ENCODE data around the gene BLNK. TPM values are rescaled to one million over a fixed set of nuclear protein-coding genes. Genes with fewer than 3 reads are reported as not detected.

Gene BLNK
- total and polyA plus RNA-seq, 2 experiments from 2014 or later: not detected

DNA sequence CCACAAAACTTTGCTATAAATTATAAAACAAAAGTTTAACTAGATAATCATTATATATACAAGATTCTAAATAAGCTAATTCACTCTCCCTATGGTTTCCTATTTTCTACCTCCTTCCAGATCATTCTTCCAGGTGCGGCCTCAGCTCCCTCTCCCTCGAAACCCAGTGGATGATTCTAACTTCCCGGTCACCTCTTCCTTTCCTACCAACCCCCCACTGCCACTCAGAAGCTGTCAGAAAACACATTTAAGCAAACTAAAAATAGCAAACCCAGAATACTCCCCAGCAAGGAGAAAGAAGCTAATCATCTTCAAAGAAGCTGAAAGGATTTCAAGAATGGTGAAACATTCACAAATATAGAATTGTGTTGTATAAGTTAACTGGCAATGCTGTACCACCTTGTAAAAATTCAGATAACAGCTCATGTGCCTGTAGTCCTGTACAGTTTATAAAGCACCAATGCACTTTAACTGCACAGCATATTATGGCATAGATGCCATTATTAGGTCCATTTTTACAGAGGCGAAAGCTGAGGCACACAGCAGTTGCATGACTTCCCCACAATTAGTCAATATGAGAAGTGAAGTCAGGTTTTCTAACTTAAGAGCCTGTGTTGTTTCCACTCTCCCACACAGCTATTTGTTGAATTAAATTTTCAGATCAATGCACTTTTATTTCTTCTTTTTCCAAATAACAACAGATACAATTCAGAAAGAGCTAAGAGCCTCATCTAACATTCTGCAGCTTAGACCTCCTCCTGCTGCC lies 19.2 kb upstream of the BLNK start:
- Histone ChIP-seq H3F3A (ENCODE audit: insufficient read depth) (no peaks in the 10 kb centered on the region), H3K9me3 (ENCODE audit: low read depth) (no peaks in the 10 kb centered on the region), H3K27ac (no peak overlapping the region), H3K27me3 (replicated peaks; ENCODE audit: insufficient read depth) (no peaks in the 10 kb centered on the region; the same call in 1 of the 2 replicates), H3K9me2 (ENCODE audit: insufficient read depth) (no peaks in the 10 kb centered on the region), H3K79me2 (ENCODE audit: insufficient read depth) (no peaks in the 10 kb centered on the region), H3K4me3 (no peak overlapping the region), H3K4me2 (ENCODE audit: unreplicated experiment) (no peak overlapping the region), H3K9ac (no peak overlapping the region), H3K36me3 (ENCODE audit: low read depth) (no peaks in the 10 kb centered on the region), H2AFZ (no peak overlapping the region), H4K20me1 (ENCODE audit: insufficient read depth) (no peaks in the 10 kb centered on the region), H3K4me1 (ENCODE audit: insufficient read depth) (no peaks in the 10 kb centered on the region)
- in situ Hi-C loops (cut with MboI): loop anchor here (25.0 kb wide), 1 partner anchor 278 kb away; no protein-coding TSS in a partner anchor
- TF ChIP-seq EZH2 (IDR thresholded peaks at IDR 0.05; ENCODE audit: insufficient read depth, poor library complexity, severe bottlenecking): no peak
- no peak for TF ChIP-seq EZH2phosphoT487 (IDR thresholded peaks at IDR 0.05; ENCODE audit: insufficient read depth, low read depth)
- DNase-seq: no peak
- WGBS, 2 experiments (ENCODE audit: low coverage in 1 of 2, low lambda C conversion rate in 2 of 2, missing lambda C conversion rate in 2 of 2): 58 to 64% methylated on average over 4 of the region's 4 CpGs

DNA sequence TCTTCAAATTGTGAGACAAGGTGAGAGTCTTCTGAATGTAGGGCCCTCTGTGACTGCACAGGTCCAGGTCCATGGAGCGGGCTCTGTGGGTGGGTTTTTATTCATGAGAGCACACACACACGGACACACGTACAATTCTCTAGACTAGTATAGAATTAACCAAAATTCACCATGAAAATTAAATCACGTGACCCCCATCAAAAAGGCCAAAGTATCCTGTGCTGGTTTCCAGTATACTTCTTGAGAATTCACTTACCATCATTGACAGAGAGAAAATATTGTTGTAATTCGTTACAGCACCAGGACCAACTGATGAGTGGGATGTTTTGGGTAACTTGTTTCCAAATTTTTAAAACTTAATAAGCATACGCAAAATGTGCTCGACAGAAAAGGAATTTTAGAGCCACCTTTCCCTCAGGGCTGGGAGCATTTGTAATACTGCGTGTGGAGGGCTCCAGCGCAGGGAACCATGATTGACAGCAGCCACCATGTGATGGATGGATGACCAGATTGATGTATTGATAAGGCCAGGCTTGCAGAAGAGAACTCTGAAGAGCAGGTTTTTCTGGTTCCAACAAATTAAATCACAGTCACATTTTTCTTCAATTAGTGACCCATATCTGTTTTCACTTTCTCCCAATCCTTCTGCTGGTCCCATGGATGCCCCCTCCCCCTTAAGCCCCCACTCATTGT lies 18.0 kb upstream of the BLNK start:
- Histone ChIP-seq H3K79me2 (ENCODE audit: insufficient read depth) (no peaks in the 10 kb centered on the region), H3K27ac (no peak overlapping the region), H3K4me1 (ENCODE audit: insufficient read depth) (no peaks in the 10 kb centered on the region), H3K4me3 (no peak overlapping the region), H3K9me2 (ENCODE audit: insufficient read depth) (no peaks in the 10 kb centered on the region), H3K36me3 (ENCODE audit: low read depth) (no peaks in the 10 kb centered on the region), H2AFZ (no peak overlapping the region), H3K4me2 (ENCODE audit: unreplicated experiment) (no peak overlapping the region), H3F3A (ENCODE audit: insufficient read depth) (no peaks in the 10 kb centered on the region), H4K20me1 (ENCODE audit: insufficient read depth) (no peaks in the 10 kb centered on the region), H3K9ac (no peak overlapping the region), H3K9me3 (ENCODE audit: low read depth) (no peaks in the 10 kb centered on the region), H3K27me3 (replicated peaks; ENCODE audit: insufficient read depth) (no peaks in the 10 kb centered on the region; the same call in 1 of the 2 replicates)
- WGBS, 2 experiments (ENCODE audit: low coverage in 1 of 2, low lambda C conversion rate in 2 of 2, missing lambda C conversion rate in 2 of 2): 60 to 61% methylated on average over 9 of the region's 9 CpGs
- no peak for TF ChIP-seq EZH2phosphoT487 (IDR thresholded peaks at IDR 0.05; ENCODE audit: insufficient read depth, low read depth)
- DNase-seq: no peak
- in situ Hi-C loops (cut with MboI): loop anchor here (25.0 kb wide), 1 partner anchor 277 kb away; no protein-coding TSS in a partner anchor

DNA sequence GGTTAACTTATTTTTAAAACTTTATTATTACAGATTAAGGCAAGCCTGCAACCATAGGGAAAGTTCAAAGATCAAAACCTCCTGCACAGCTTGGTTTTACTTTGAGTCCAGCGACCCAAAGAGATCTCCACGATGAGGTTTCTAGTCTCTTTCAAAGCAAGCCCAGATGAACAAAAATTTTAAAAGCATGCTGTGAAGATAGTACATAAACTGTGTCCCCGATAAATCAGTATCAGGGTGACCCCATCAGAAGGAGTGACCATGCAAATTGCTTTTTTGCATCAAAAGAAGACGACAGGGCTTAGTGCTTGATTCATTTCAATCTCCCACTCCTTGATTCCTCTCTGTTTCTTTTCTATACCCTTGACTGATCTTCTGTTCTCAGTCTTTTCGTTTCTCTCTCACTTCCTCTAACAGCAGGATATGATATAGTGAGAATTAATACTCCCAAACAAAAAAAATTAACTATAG lies 16.8 kb upstream of the BLNK start:
- H2AFZ ChIP-seq: no peak overlapping the region
- H3F3A ChIP-seq (ENCODE audit: insufficient read depth): no peaks in the 10 kb centered on the region
- no peak for DNase-seq
- 22 to 30% methylated on average over 5 of the region's 5 CpGs for WGBS, 2 experiments (ENCODE audit: low coverage in 1 of 2, low lambda C conversion rate in 2 of 2, missing lambda C conversion rate in 2 of 2)
- H3K27me3 ChIP-seq (replicated peaks; ENCODE audit: insufficient read depth): no peaks in the 10 kb centered on the region; the same call in 1 of the 2 replicates
- no peak overlapping the region for H3K9ac ChIP-seq
- H3K9me2 ChIP-seq (ENCODE audit: insufficient read depth): no peaks in the 10 kb centered on the region
- no peak overlapping the region for H3K4me3 ChIP-seq
- in situ Hi-C loops (cut with MboI): loop anchor here (25.0 kb wide), 1 partner anchor 276 kb away; no protein-coding TSS in a partner anchor
- no peaks in the 10 kb centered on the region for H3K79me2 ChIP-seq (ENCODE audit: insufficient read depth)
- no peaks in the 10 kb centered on the region for H3K36me3 ChIP-seq (ENCODE audit: low read depth)
- no peak overlapping the region for H3K4me2 ChIP-seq (ENCODE audit: unreplicated experiment)
- no peaks in the 10 kb centered on the region for H3K9me3 ChIP-seq (ENCODE audit: low read depth)
- TF ChIP-seq EZH2phosphoT487 (IDR thresholded peaks at IDR 0.05; ENCODE audit: insufficient read depth, low read depth) (no peak), EZH2 (IDR thresholded peaks at IDR 0.05; ENCODE audit: insufficient read depth, poor library complexity, severe bottlenecking) (no peak)
- H3K4me1 ChIP-seq (ENCODE audit: insufficient read depth): no peaks in the 10 kb centered on the region
- H3K27ac ChIP-seq: no peak overlapping the region
- H4K20me1 ChIP-seq (ENCODE audit: insufficient read depth): no peaks in the 10 kb centered on the region

DNA sequence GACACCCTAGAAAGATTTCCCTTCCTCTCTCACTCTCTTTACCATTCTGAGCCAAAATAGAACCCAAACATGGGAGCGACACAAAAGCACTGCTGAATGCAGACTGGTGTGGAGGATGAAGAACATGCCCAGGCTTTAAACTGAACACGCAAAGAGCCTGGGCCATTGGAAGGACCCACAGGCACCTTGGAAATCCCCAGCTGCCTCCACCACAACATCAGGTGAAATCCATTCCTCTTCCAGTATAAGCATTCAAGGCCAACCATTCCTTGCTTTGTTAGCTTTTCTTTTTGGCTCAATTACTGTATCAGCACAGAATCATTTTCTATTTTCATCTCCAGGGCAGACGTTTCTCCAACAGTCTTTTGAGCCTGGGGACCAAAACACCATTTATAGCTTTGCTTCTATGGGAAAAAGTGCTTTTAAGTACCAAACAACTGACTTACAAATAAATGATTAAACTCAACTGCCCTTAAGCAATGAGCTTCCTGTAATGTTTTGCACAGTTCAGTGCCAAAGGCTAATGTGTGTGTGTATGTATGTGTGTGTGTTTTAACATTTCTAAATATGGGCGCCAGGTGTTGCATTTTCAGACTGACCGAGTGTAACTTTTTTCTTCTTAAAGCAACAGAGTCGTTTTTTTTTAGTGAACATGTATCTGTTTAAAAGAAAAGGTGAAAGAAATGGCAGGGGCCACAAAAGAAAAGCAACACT lies 16.2 kb upstream of the BLNK start:
- no peaks in the 10 kb centered on the region; the same call in 1 of the 2 replicates for H3K27me3 ChIP-seq (replicated peaks; ENCODE audit: insufficient read depth)
- no peaks in the 10 kb centered on the region for H3F3A ChIP-seq (ENCODE audit: insufficient read depth)
- no peak overlapping the region for H3K27ac ChIP-seq
- no peak overlapping the region for H3K9ac ChIP-seq
- no peaks in the 10 kb centered on the region for H3K9me2 ChIP-seq (ENCODE audit: insufficient read depth)
- H3K4me3 ChIP-seq: no peak overlapping the region
- DNase-seq: no peak
- no peaks in the 10 kb centered on the region for H3K79me2 ChIP-seq (ENCODE audit: insufficient read depth)
- no peaks in the 10 kb centered on the region for H3K4me1 ChIP-seq (ENCODE audit: insufficient read depth)
- in situ Hi-C loops (cut with MboI): loop anchor here (25.0 kb wide), 1 partner anchor 275 kb away; no protein-coding TSS in a partner anchor
- H3K4me2 ChIP-seq (ENCODE audit: unreplicated experiment): no peak overlapping the region
- no peak for TF ChIP-seq EZH2phosphoT487 (IDR thresholded peaks at IDR 0.05; ENCODE audit: insufficient read depth, low read depth)
- no peaks in the 10 kb centered on the region for H3K36me3 ChIP-seq (ENCODE audit: low read depth)
- H2AFZ ChIP-seq: no peak overlapping the region
- H3K9me3 ChIP-seq (ENCODE audit: low read depth): no peaks in the 10 kb centered on the region
- H4K20me1 ChIP-seq (ENCODE audit: insufficient read depth): no peaks in the 10 kb centered on the region
- WGBS, 2 experiments (ENCODE audit: low coverage in 1 of 2, low lambda C conversion rate in 2 of 2, missing lambda C conversion rate in 2 of 2): 11 to 24% methylated on average over 6 of the region's 6 CpGs

Data from GM23248 (cell line).